ENCODE results near the gene SDK2. TPM values are rescaled to one million over a fixed set of nuclear protein-coding genes. Genes with fewer than 3 reads are reported as not detected.

Gene SDK2
- total RNA-seq, 1 experiment from 2014 or later = not detected

GRCh38 chr17:73369817-73370490 is 274.3 kb downstream of the SDK2 start:
- peak; percentile 61 for DNase-seq (ENCODE audit: low read depth)

GRCh38 chr17:73369111-73369521 is 275.1 kb downstream of the SDK2 start:
- no peak for DNase-seq (ENCODE audit: low read depth)

- no peak for DNase-seq (ENCODE audit: low read depth)
Measured at GRCh38 chr17:73368085-73368631, 276.1 kb downstream of the SDK2 start.

GRCh38 chr17:73365906-73366623 is 278.2 kb downstream of the SDK2 start:
- DNase-seq (ENCODE audit: low read depth) = no peak

- no peak for DNase-seq (ENCODE audit: low read depth)
Measured at GRCh38 chr17:73365301-73365874, 278.9 kb downstream of the SDK2 start.

GRCh38 chr17:73364155-73364522 is 280.1 kb downstream of the SDK2 start:
- DNase-seq (ENCODE audit: low read depth) = no peak

GRCh38 chr17:73363442-73364154 is 280.6 kb downstream of the SDK2 start:
- DNase-seq (ENCODE audit: low read depth) = no peak

GRCh38 chr17:73362697-73363096 is 281.5 kb downstream of the SDK2 start:
- no peak for DNase-seq (ENCODE audit: low read depth)

GRCh38 chr17:73360961-73361761 is 283.1 kb downstream of the SDK2 start:
- DNase-seq (ENCODE audit: low read depth) = no peak

- no peak for DNase-seq (ENCODE audit: low read depth)
Measured at GRCh38 chr17:73359987-73360410, 284.2 kb downstream of the SDK2 start.

- DNase-seq (ENCODE audit: low read depth) = no peak
Measured at GRCh38 chr17:73359352-73359751, 284.9 kb downstream of the SDK2 start.

GRCh38 chr17:73358668-73359067 is 285.6 kb downstream of the SDK2 start:
- no peak for DNase-seq (ENCODE audit: low read depth)

- no peak for DNase-seq (ENCODE audit: low read depth)
Measured at GRCh38 chr17:73357981-73358380, 286.3 kb downstream of the SDK2 start.

GRCh38 chr17:73357318-73357717 is 286.9 kb downstream of the SDK2 start:
- no peak for DNase-seq (ENCODE audit: low read depth)

- DNase-seq (ENCODE audit: low read depth) = no peak
Measured at GRCh38 chr17:73356561-73357170, 287.6 kb downstream of the SDK2 start.

GRCh38 chr17:73354423-73355284 is 289.6 kb downstream of the SDK2 start:
- DNase-seq (ENCODE audit: low read depth) = no peak

- no peak for DNase-seq (ENCODE audit: low read depth)
Measured at GRCh38 chr17:73352261-73352660, 292.0 kb downstream of the SDK2 start.

- no peak for DNase-seq (ENCODE audit: low read depth)
Measured at GRCh38 chr17:73351764-73352163, 292.5 kb downstream of the SDK2 start.

- no peak for DNase-seq (ENCODE audit: low read depth)
Measured at GRCh38 chr17:73350864-73351263, 293.4 kb downstream of the SDK2 start.

- no peak for DNase-seq (ENCODE audit: low read depth)
Measured at GRCh38 chr17:73349647-73350046, 294.6 kb downstream of the SDK2 start.

Measured in LHCN-M2 (cell line).